NCI-H2107 (cell line): Measurements from ENCODE around the gene ALG11.

Source experiments
- DNase-seq: peaks from one replicate; lab custom pipeline; 2025; lab: John Stamatoyannopoulos, UW

ALG11 gene

GRCh38 chr13:51997641-51998330, 14.4 kb upstream of the ALG11 start:
- DNase-seq: no peak

- DNase-seq: peak; percentile 16
Observed at GRCh38 chr13:51998723-51999509, 13.3 kb upstream of the ALG11 start.

- DNase-seq: no peak
Observed at GRCh38 chr13:51999510-51999911, 12.7 kb upstream of the ALG11 start.

GRCh38 chr13:51999921-52000320, 12.3 kb upstream of the ALG11 start:
- DNase-seq: no peak

- DNase-seq: no peak
Observed at GRCh38 chr13:52001120-52001731, 11.0 kb upstream of the ALG11 start.

- no peak for DNase-seq
Observed at GRCh38 chr13:52002361-52002760, 9.8 kb upstream of the ALG11 start.

- DNase-seq: no peak
Observed at GRCh38 chr13:52003541-52003940, 8.7 kb upstream of the ALG11 start.

- DNase-seq: no peak
Observed at GRCh38 chr13:52004511-52005170, 7.6 kb upstream of the ALG11 start.

- no peak for DNase-seq
Observed at GRCh38 chr13:52005841-52006522, 6.2 kb upstream of the ALG11 start.

GRCh38 chr13:52006523-52007245, 5.5 kb upstream of the ALG11 start:
- no peak for DNase-seq

- no peak for DNase-seq
Observed at GRCh38 chr13:52009946-52010345, 2.3 kb upstream of the ALG11 start.

GRCh38 chr13:52010890-52011631, 1.1 kb upstream of the ALG11 start, which contains the start of gene ATP7B:
TSS of gene ATP7B (minus strand) at chr13:52011450. CDS start at chr13:52011337, 113 bp downstream.
- no peak for DNase-seq

- no peak for DNase-seq
Observed at GRCh38 chr13:52012512-52012836, 276 bp downstream of the ALG11 start.

- no peak for DNase-seq
Observed at GRCh38 chr13:52016296-52016695, 4.1 kb downstream of the ALG11 start.

GRCh38 chr13:52020191-52020590, 8.0 kb downstream of the ALG11 start:
- DNase-seq: no peak

GRCh38 chr13:52022356-52022755, 10.2 kb downstream of the ALG11 start:
- no peak for DNase-seq

- DNase-seq: no peak
Observed at GRCh38 chr13:52024481-52024880, 12.3 kb downstream of the ALG11 start, which contains the start of gene UTP14C. TSS of gene UTP14C (plus strand) at chr13:52024691. CDS start at chr13:52028805, 4,114 bp downstream.

GRCh38 chr13:52025475-52026245, 13.5 kb downstream of the ALG11 start:
- DNase-seq: no peak

- DNase-seq: no peak
Observed at GRCh38 chr13:52026246-52026626, 14.0 kb downstream of the ALG11 start.

GRCh38 chr13:52027832-52028231, 15.6 kb downstream of the ALG11 start:
- DNase-seq: no peak
